SJSA1 (cell line): ENCODE results near the gene MYH16. TPM values are rescaled to one million over a fixed set of nuclear protein-coding genes. Genes with fewer than 3 reads are reported as not detected.

Source experiments
- DNase-seq, 2 experiments: peaks; one replicate each; pipeline ENCODE4 v3.0.0-alpha.2; 2015 to 2020; ENCODE audit warnings: low spot score in 2 of 2, low read depth in 1 of 2
- H3K27ac ChIP-seq: fragments of 250-450 bp; sonication (Bioruptor Pico); 2 replicates; pipeline ENCODE4 v1.5.1; 2020; ENCODE audit warnings: mild to moderate bottlenecking, moderate library complexity
- H3K27me3 ChIP-seq: fragments of 250-450 bp; sonication (Bioruptor Pico); replicated peaks from 2 replicates; pipeline ENCODE4 v1.5.1; 2020; ENCODE audit warnings: mild to moderate bottlenecking, moderate library complexity
- H3K36me3 ChIP-seq: fragments of 250-450 bp; sonication (Bioruptor Pico); 2 replicates; pipeline ENCODE4 v1.5.1; 2020; ENCODE audit warnings: mild to moderate bottlenecking
- H3K4me1 ChIP-seq: fragments of 250-450 bp; sonication (Bioruptor Pico); replicated peaks from 2 replicates; pipeline ENCODE4 v1.6.1; 2021; ENCODE audit warnings: mild to moderate bottlenecking
- H3K4me3 ChIP-seq: fragments of 250-450 bp; sonication (Bioruptor Pico); 2 replicates; pipeline ENCODE4 v1.5.1; 2020; ENCODE audit warnings: mild to moderate bottlenecking
- H3K9me3 ChIP-seq: fragments of 250-450 bp; sonication (Bioruptor Pico); replicated peaks from 2 replicates; pipeline ENCODE4 v1.5.1; 2020; ENCODE audit warnings: mild to moderate bottlenecking
- total RNA-seq: library from RNA; depleted of rRNA; stranded (reverse); fragments of >200 nt; shearing (Covaris generic); gene quantifications from 2 replicates; pipeline ENCODE4 v1.2.3, GENCODE V29; 2014

MYH16 gene
- total RNA-seq, 1 experiment from 2014 or later = not detected

DNA sequence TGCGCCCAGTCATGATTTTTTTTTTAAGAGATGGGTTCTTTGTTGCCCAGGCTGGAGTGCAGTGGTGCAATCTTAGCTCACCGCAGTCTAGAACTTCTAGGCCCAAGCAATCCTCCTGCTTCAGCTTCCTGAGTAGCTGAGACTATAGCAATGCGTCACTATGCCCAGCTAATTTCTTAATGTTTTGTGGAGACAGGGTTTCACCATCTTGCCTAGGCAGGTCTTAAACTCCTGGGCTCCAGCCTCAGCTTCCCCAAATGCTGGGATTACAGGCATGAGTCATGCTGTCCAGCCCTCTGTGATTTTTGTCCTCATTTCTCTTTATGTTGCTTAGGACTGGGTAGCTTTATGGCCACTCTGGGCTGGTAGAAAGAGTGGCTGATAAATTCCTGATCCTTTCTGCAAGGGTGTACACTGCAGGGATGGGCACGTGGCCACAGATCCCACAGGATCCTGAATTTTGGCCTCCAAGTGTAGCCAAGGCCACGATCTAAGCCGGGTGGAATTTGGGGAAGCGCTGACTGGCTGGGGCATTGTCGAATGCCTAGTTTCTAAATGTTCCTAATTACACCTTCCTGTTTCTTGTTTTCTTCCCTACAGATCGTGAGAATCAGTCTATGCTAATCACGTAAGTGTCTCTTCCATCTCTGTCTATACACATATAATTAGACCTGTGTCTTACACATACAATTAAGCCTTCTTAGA, 24.1 kb upstream of the MYH16 start:
- Histone ChIP-seq H3K9me3 (no peaks in the 10 kb centered on the region), H3K4me1 (peaks cover 9% of the 10 kb centered on the region), H3K27ac (no peak overlapping the region), H3K27me3 (no peaks in the 10 kb centered on the region), H3K4me3 (no peak overlapping the region), H3K36me3 (no peaks in the 10 kb centered on the region)
- no peak for DNase-seq

DNA sequence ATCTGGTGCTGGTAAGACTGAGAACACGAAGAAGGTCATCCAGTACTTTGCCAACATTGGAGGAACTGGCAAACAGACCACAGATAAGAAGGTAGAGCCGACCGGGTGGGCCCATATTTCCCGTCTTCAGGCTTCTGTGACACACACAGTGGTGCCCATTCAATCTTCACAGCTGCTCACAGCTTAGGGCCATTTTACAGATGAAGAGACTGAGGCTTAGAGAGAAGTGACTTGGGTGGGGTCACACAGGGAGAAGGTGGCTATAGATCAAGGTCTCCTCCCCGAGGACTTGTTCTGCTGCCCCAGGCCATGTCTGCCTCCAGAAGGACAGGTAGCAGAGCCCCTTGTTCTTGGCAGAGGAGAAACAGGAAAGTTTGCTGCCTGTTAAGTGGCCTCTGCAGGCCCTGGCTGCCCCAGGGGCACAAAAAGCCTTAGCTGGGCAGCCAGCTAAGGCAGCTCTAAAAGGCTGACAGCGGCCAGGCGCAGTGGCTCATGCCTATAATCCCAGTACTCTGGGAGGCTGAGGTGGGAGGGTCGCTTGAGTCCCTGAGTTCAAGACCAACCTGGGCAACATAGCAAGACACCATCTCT, 22.6 kb upstream of the MYH16 start:
- H3K27ac ChIP-seq = no peak overlapping the region
- H3K27me3 ChIP-seq = no peaks in the 10 kb centered on the region
- H3K4me1 ChIP-seq = peaks cover 6% of the 10 kb centered on the region

DNA sequence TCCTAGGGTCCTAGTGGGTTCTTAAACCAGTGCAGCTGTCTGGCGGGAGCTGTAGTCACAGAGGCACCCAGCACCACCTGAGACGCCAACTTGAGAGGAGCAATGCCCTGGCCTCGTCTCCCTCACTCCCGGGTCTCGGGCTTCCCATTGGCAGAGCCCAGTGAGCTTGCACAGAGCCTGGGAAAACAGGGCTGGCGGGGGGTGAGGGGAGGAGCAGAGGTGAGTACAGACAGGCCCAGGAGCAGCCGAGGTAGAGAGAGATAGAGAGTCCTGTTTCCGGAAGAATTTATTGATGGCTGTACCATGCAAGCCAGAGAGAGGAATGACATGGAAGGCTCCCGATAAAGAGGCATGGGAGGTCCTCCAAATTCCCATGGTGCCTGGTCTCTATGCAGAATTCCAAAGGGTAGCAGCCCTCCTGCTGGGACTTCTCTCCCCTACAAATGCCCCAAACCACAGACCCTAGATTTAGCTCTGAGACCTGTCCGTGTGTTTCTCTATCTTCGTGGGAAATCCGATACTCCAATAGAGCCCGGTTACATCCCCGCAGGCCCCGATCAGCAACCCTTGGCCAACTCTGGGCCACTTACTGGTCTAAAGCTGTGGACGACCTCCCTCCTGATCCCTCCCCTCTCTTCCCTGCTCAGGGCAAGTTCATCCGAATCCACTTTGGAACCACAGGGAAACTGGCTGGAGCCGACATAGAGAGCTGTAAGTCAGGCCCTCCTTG, 20.3 kb upstream of the MYH16 start:
- H3K27ac ChIP-seq = no peak overlapping the region
- no peak overlapping the region for H3K4me3 ChIP-seq
- no peak for DNase-seq
- no peaks in the 10 kb centered on the region for H3K4me1 ChIP-seq
- H3K9me3 ChIP-seq = no peaks in the 10 kb centered on the region
- H3K36me3 ChIP-seq = no peaks in the 10 kb centered on the region
- H3K27me3 ChIP-seq = no peaks in the 10 kb centered on the region

More for the DNA sequence above, 22.6 kb upstream of the MYH16 start:
- H3K9me3 ChIP-seq = no peaks in the 10 kb centered on the region
- DNase-seq = no peak
- H3K36me3 ChIP-seq = no peaks in the 10 kb centered on the region
- H3K4me3 ChIP-seq = no peak overlapping the region

- Histone ChIP-seq H3K9me3 (no peaks in the 10 kb centered on the region), H3K4me1 (no peaks in the 10 kb centered on the region), H3K27ac (no peak overlapping the region), H3K4me3 (no peak overlapping the region), H3K36me3 (no peaks in the 10 kb centered on the region), H3K27me3 (no peaks in the 10 kb centered on the region)
- no peak for DNase-seq
These were observed 19.3 kb upstream of the MYH16 start for GRCh38 chr7:99253369-99253768.

DNA sequence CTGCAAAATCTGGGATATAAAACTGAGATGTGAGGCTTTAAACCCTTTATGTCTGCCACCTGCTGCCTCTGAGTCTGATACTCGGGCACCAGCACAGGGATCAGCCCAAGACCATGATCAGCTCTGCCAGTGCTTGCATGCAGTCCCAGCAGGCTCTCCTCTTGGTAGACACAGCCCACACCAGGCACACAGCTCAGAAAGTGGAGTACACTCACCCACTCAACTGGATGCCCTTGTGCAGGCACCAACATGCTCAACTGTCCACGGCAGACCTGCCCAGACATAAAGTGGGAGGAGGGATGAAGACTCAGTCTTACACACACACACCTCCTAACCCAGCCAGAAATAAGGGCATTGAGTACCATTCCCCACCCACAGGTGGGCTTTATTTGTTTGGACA, 18.2 kb upstream of the MYH16 start:
- DNase-seq = no peak
- no peaks in the 10 kb centered on the region for H3K4me1 ChIP-seq
- no peaks in the 10 kb centered on the region for H3K9me3 ChIP-seq
- H3K36me3 ChIP-seq = no peaks in the 10 kb centered on the region
- H3K27me3 ChIP-seq = no peaks in the 10 kb centered on the region
- H3K4me3 ChIP-seq = no peak overlapping the region
- no peak overlapping the region for H3K27ac ChIP-seq

DNA sequence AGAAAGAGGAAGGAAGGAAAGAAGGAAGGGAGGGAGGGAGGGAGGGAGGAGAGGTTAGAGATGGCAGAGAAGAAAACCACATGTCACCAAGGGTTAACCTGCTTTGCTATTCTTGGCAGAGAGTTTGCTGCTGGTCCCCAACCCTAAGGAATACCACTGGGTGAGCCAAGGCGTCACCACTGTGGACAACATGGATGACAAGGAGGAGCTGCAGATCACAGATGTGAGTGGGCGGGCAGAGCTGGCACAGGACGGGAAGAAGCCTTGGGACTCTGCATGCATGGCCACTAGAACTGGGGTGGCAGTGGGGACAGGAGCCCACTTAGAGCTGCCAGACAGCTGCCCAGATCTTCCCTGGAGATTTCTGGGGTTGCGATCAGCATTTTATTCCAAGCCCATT, 17.2 kb upstream of the MYH16 start:
- no peak for DNase-seq
- no peak overlapping the region for H3K27ac ChIP-seq
- H3K36me3 ChIP-seq = no peaks in the 10 kb centered on the region
- H3K4me1 ChIP-seq = no peaks in the 10 kb centered on the region
- no peaks in the 10 kb centered on the region for H3K27me3 ChIP-seq
- no peaks in the 10 kb centered on the region for H3K9me3 ChIP-seq
- no peak overlapping the region for H3K4me3 ChIP-seq

DNA sequence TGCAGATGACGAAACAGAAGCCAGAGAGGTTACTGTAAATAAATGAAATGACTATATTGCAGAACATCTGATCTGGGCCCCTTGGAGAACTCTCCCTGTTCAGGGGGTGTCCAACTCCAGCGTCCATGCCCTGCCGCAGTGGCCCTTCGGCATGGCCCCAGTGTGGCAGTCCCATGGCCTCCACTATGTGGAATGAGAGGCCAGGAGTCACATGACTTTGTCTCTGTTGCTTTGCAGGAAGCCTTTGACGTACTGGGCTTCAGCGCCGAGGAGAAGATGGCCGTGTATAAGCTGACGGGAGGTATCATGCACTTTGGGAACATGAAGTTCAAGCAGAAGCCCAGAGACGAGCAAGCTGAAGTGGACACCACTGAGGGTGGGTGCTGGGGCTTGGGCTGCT, 15.6 kb upstream of the MYH16 start:
- no peak for DNase-seq
- Histone ChIP-seq H3K27ac (no peak overlapping the region), H3K36me3 (no peaks in the 10 kb centered on the region), H3K9me3 (no peaks in the 10 kb centered on the region), H3K4me1 (no peaks in the 10 kb centered on the region), H3K4me3 (no peak overlapping the region), H3K27me3 (no peaks in the 10 kb centered on the region)

DNA sequence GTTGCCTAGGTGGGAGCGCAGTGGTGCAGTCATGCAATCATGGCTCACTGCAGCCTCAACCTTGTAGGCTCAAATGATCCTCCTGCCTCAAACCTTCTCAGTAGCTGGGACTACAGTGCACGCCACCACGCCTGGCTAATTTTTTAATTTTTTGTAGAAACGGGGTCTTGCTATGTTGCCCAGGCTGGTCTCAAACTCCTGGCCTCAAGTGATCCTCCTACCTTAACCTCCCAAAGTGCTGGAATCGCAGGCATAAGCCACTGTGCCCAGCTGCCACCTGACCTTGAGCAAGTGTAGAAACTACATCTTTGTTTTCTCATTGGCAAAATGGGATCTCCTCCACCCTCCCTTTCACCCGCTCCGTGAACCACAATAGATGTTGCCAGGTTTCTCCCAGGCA, 15.0 kb upstream of the MYH16 start:
- H3K4me3 ChIP-seq = no peak overlapping the region
- H3K27ac ChIP-seq = no peak overlapping the region
- no peaks in the 10 kb centered on the region for H3K4me1 ChIP-seq
- DNase-seq = no peak
- no peaks in the 10 kb centered on the region for H3K9me3 ChIP-seq
- H3K27me3 ChIP-seq = no peaks in the 10 kb centered on the region
- no peaks in the 10 kb centered on the region for H3K36me3 ChIP-seq

- no peaks in the 10 kb centered on the region for H3K9me3 ChIP-seq
- H3K36me3 ChIP-seq = no peaks in the 10 kb centered on the region
- DNase-seq = no peak
- no peaks in the 10 kb centered on the region for H3K27me3 ChIP-seq
- H3K27ac ChIP-seq = no peak overlapping the region
- H3K4me3 ChIP-seq = no peak overlapping the region
- H3K4me1 ChIP-seq = no peaks in the 10 kb centered on the region
These were observed 14.1 kb upstream of the MYH16 start for GRCh38 chr7:99258501-99258900.

DNA sequence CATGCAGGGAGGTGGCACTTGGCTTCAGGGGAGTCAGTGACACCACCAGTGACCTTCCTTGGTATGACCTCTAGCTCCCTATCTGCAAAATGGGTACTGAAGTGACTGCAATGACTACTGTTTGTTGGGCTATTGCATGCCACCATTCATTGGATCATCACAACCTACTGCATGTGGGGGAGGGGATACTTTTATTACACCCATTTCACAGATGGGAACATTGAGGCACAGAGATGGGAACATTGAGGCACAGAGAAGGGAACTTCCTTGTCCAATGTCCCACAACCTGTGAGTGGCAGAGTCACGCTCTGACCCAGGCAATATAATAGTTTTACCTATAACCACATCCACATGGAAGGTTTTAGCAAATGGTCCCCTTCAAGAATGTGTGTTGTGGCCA, 12.2 kb upstream of the MYH16 start:
- Histone ChIP-seq H3K27ac (no peak overlapping the region), H3K4me1 (no peaks in the 10 kb centered on the region), H3K4me3 (no peak overlapping the region), H3K36me3 (no peaks in the 10 kb centered on the region), H3K27me3 (no peaks in the 10 kb centered on the region), H3K9me3 (no peaks in the 10 kb centered on the region)
- DNase-seq = no peak

GRCh38 chr7:99261646-99262045, 11.0 kb upstream of the MYH16 start:
- Histone ChIP-seq H3K4me3 (no peak overlapping the region), H3K27me3 (no peaks in the 10 kb centered on the region), H3K4me1 (no peaks in the 10 kb centered on the region), H3K36me3 (no peaks in the 10 kb centered on the region), H3K9me3 (no peaks in the 10 kb centered on the region), H3K27ac (no peak overlapping the region)
- no peak for DNase-seq

DNA sequence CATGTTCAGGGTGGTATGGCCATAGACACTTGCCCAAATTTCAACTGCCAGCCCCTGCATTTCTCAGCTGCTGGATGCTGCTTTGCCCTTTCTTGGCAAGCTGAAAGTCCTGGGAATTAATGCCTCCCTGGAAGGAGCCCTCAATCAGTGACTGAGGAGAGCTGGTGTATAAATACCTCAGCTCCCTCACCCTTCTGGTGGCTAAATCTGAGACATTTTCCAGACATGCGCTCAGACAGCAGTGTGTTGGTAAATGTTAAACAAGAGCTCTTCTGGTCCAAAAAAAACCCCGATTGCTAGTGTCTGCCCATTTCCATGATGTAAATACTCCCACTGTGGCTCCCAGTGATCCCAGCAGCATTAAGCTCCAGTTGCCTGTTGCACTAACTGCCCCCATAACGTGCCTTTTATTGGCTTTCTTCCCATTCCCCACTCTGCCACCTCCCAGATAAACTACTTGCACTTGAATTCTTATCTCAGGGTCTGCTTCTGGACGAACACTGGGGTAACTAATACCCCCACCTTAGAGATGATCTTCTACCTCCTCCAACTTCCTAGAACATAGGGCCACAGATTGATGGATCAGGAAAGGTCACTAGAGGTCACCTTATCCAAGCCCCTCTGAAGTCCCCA, 6.7 kb upstream of the MYH16 start:
- no peak for DNase-seq
- H3K9me3 ChIP-seq = no peaks in the 10 kb centered on the region
- no peaks in the 10 kb centered on the region for H3K27me3 ChIP-seq
- no peak overlapping the region for H3K27ac ChIP-seq
- H3K36me3 ChIP-seq = no peaks in the 10 kb centered on the region
- no peak overlapping the region for H3K4me3 ChIP-seq
- H3K4me1 ChIP-seq = peaks cover 5% of the 10 kb centered on the region

DNA sequence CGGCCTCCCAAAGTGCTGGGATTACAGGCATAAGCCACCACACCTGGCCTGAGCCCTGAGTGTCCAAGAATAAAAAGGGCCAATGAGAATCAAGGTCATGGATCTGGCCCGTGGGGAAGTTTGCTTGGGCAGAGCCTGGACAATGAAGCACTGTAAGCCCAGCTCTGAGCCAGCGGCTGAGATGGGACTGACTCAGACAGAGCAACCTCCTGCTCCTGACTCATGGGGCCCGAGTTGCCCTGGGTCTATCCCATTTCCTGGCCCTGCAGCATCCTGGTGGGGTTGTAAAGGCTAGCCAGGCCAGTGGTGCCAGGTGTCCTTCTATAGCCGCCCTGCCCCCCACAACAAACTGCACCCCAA, 5.2 kb upstream of the MYH16 start:
- Histone ChIP-seq H3K36me3 (no peaks in the 10 kb centered on the region), H3K27me3 (no peaks in the 10 kb centered on the region), H3K4me3 (no peak overlapping the region), H3K4me1 (peaks cover 5% of the 10 kb centered on the region), H3K9me3 (no peaks in the 10 kb centered on the region), H3K27ac (no peak overlapping the region)
- peak in 1 of 2 experiments; percentile 64 for DNase-seq
